Endodermal cell (in vitro differentiated cells): ENCODE measurements around the gene HMGXB4. TPM values are rescaled to one million over a fixed set of nuclear protein-coding genes. Genes with fewer than 3 reads are reported as not detected.

ENCODE experiments used
- DNase-seq: peaks from one replicate; pipeline ENCODE4 v3.0.0-alpha.2; 2017
- H3K27ac ChIP-seq: 2 replicates; pipeline ENCODE4 v1.5.1; 2013; ENCODE audit warnings: mild to moderate bottlenecking, low read depth, low read length, moderate library complexity
- H3K27me3 ChIP-seq: 2 replicates; pipeline ENCODE4 v1.6.1; 2013; ENCODE audit warnings: mild to moderate bottlenecking, low read length, moderate library complexity; ENCODE audit not compliant: insufficient read depth, control insufficient read depth, poor library complexity, severe bottlenecking
- H3K36me3 ChIP-seq: 2 replicates; pipeline ENCODE4 v1.7.0; 2013; ENCODE audit warnings: mild to moderate bottlenecking, low read length, moderate library complexity; ENCODE audit not compliant: control insufficient read depth, insufficient read depth
- H3K4me1 ChIP-seq: one replicate; pipeline ENCODE4 v1.7.0; 2013; ENCODE audit warnings: low read length; ENCODE audit not compliant: control insufficient read depth, insufficient read depth
- H3K4me3 ChIP-seq: 2 replicates; pipeline ENCODE4 v1.5.1; 2013; ENCODE audit warnings: mild to moderate bottlenecking, low read length, moderate library complexity
- H3K9ac ChIP-seq: 2 replicates; pipeline ENCODE4 v1.6.1; 2013; ENCODE audit warnings: mild to moderate bottlenecking, low read length, moderate library complexity; ENCODE audit not compliant: poor library complexity, severe bottlenecking; ENCODE audit errors: extremely low read depth
- H3K9me3 ChIP-seq: 2 replicates; pipeline ENCODE4 v1.6.1; 2013; ENCODE audit warnings: mild to moderate bottlenecking, low read length, moderate library complexity; ENCODE audit not compliant: control insufficient read depth
- H3K27ac Mint-ChIP-seq: 2 replicates; pipeline ENCODE4 v1.8.0; 2020; ENCODE audit warnings: mixed read lengths
- H3K27me3 Mint-ChIP-seq: 2 replicates; pipeline ENCODE4 v1.8.0; 2021; ENCODE audit warnings: mild to moderate bottlenecking, mixed read lengths; ENCODE audit not compliant: insufficient read depth
- H3K36me3 Mint-ChIP-seq: 2 replicates; pipeline ENCODE4 v1.8.0; 2020; ENCODE audit warnings: low read depth, mixed read lengths
- H3K4me1 Mint-ChIP-seq: 2 replicates; pipeline ENCODE4 v1.8.0; 2020; ENCODE audit warnings: mixed read lengths
- H3K4me3 Mint-ChIP-seq: 2 replicates; pipeline ENCODE4 v1.8.0; 2020; ENCODE audit warnings: mild to moderate bottlenecking, moderate library complexity, mixed read lengths
- H3K9me3 Mint-ChIP-seq: 2 replicates; pipeline ENCODE4 v1.8.0; 2020; ENCODE audit warnings: mild to moderate bottlenecking, mixed read lengths
- CTCF ChIP-seq: fragments of 200-600 bp; sonication (generic); conservative IDR thresholded peaks from 2 replicates; pipeline ENCODE4 v1.5.0; 2021; ENCODE audit warnings: antibody characterized with exemption, mild to moderate bottlenecking
- WGBS, 2 experiments: methylation state at CpG; one replicate each; pipeline versions ENCODE4 v1.1.5 to v1.1.7; 2013; ENCODE audit warnings: missing lambda C conversion rate in 2 of 2, mixed read lengths in 1 of 2; ENCODE audit not compliant: insufficient coverage in 1 of 2, insufficient read length in 1 of 2; 5-methylcytosine and 5-hydroxymethylcytosine counted together
- total RNA-seq, 2 donors: library from RNA; stranded (reverse); fragmentation: NEBNext Ultra II Directional in 1 of 2; extraction: Animal tissue kit (Norgen Biotek cat#: 25700) in 1 of 2; gene quantifications; 2 replicates in 1 of 2; 3 replicates in 1 of 2; pipeline ENCODE4 v1.2.1, GENCODE V29; 2021

HMGXB4 gene
- total RNA-seq, 2 donors from 2014 or later = 36.2 to 58.9 TPM

- Mint-ChIP-seq H3K4me1 (no peaks in the 10 kb centered on the region), H3K9me3 (no peaks in the 10 kb centered on the region), H3K36me3 (peaks cover 58% of the 10 kb centered on the region), H3K4me3 (no peak overlapping the region), H3K27ac (no peak overlapping the region), H3K27me3 (no peaks in the 10 kb centered on the region)
- H3K4me3 ChIP-seq = no peak overlapping the region
- WGBS, 2 experiments = 96 to 98% methylated on average over 4 of the region's 4 CpGs
- no peaks in the 10 kb centered on the region for H3K27me3 ChIP-seq
- no peak overlapping the region for H3K9ac ChIP-seq
- H3K9me3 ChIP-seq = no peaks in the 10 kb centered on the region
- DNase-seq = no peak
- no peaks in the 10 kb centered on the region for H3K4me1 ChIP-seq
- H3K27ac ChIP-seq = no peak overlapping the region
- H3K36me3 ChIP-seq = peaks cover 85% of the 10 kb centered on the region
- no peak for TF ChIP-seq CTCF
Observed at GRCh38 chr22:35276019-35276418, 18.7 kb downstream of the HMGXB4 start.

- no peaks in the 10 kb centered on the region for H3K9me3 Mint-ChIP-seq
- H3K36me3 Mint-ChIP-seq = peaks cover 56% of the 10 kb centered on the region
- peaks cover 89% of the 10 kb centered on the region for H3K36me3 ChIP-seq
Observed at GRCh38 chr22:35288116-35288515, 30.8 kb downstream of the HMGXB4 start.

GRCh38 chr22:35292786-35293185 is 35.5 kb downstream of the HMGXB4 start:
- Histone ChIP-seq H3K9ac (no peak overlapping the region), H3K36me3 (peaks cover 84% of the 10 kb centered on the region), H3K27ac (no peak overlapping the region), H3K9me3 (no peaks in the 10 kb centered on the region), H3K4me1 (peaks cover 6% of the 10 kb centered on the region), H3K4me3 (no peak overlapping the region), H3K27me3 (no peaks in the 10 kb centered on the region)
- peaks cover 3% of the 10 kb centered on the region for H3K4me1 Mint-ChIP-seq
- H3K27ac Mint-ChIP-seq = no peak overlapping the region
- WGBS, 2 experiments = 93 to 100% methylated on average over 1 to 3 of the region's 3 CpGs
- no peak overlapping the region for H3K4me3 Mint-ChIP-seq
- TF ChIP-seq CTCF = no peak
- DNase-seq = no peak
- no peaks in the 10 kb centered on the region for H3K9me3 Mint-ChIP-seq
- H3K27me3 Mint-ChIP-seq = no peaks in the 10 kb centered on the region
- H3K36me3 Mint-ChIP-seq = peaks cover 53% of the 10 kb centered on the region

More at GRCh38 chr22:35288116-35288515, 30.8 kb downstream of the HMGXB4 start:
- 100% methylated on average over 1 of the region's 1 CpG for WGBS, 2 experiments
- Histone ChIP-seq H3K9me3 (no peaks in the 10 kb centered on the region), H3K27me3 (no peaks in the 10 kb centered on the region), H3K9ac (no peak overlapping the region), H3K27ac (no peak overlapping the region), H3K4me3 (no peak overlapping the region), H3K4me1 (no peaks in the 10 kb centered on the region)
- Mint-ChIP-seq H3K4me3 (no peak overlapping the region), H3K4me1 (peaks cover 3% of the 10 kb centered on the region), H3K27me3 (no peaks in the 10 kb centered on the region), H3K27ac (no peak overlapping the region)
- no peak for DNase-seq
- TF ChIP-seq CTCF = no peak
